ENCODE measurements around the gene PTGFR. TPM values are rescaled to one million over a fixed set of nuclear protein-coding genes. Genes with fewer than 3 reads are reported as not detected.

Gene PTGFR
- total and polyA plus RNA-seq, 2 of the 13 experiments (the other 11 are each of a cell fraction or from before 2014, with no cell fraction given): not detected

DNA sequence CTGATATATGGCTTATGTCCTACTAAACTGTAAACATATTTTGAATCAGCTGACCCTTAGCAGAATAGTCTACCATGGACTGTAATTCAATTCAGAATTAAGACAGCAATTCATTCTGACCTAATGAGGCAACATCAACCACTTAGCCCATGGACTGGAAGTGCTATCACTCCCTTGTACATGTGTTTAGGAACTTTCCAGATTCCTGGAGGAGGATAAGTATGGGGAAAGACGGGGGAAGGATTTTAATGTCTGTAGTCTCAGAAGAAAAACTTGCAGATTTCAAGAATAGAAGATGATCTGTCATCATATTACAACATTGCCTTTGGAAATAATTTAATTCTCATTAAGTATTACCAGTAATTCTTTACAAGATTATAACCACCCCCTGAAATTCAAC, 56.3 kb downstream of the PTGFR start:
- Histone ChIP-seq H3K9ac (ENCODE audit: insufficient read depth, low read depth, low read length) (no peak overlapping the region), H3K27ac (ENCODE audit: extremely low read length, insufficient read depth, low read length) (no peak overlapping the region), H3K79me2 (ENCODE audit: insufficient read depth, low read length) (no peaks in the 10 kb centered on the region), H3K4me2 (ENCODE audit: low read depth, low read length) (no peak overlapping the region), H3K27me3 (ENCODE audit: control insufficient read depth in 1 of 2, insufficient read depth in 2 of 2, low read length in 2 of 2) (no peaks in the 10 kb centered on the region), H2AFZ (ENCODE audit: low read length) (no peak overlapping the region), H3K36me3 (replicated peaks in 1 of 2; ENCODE audit: control insufficient read depth in 1 of 2, insufficient read depth in 2 of 2, low read length in 2 of 2) (no peaks in the 10 kb centered on the region), H3K4me3 (replicated peaks in 1 of 3; ENCODE audit: insufficient read depth in 1 of 3, low read depth in 2 of 3, low read length in 3 of 3) (no peak overlapping the region), H3K4me1 (ENCODE audit: insufficient read depth, low read length) (no peaks in the 10 kb centered on the region), H3K9me3 (ENCODE audit: low read length) (peaks cover 13% of the 10 kb centered on the region), H4K20me1 (ENCODE audit: insufficient read depth, low read length) (no peaks in the 10 kb centered on the region)
- DNase-seq (ENCODE audit: low spot score): no peak
- TF ChIP-seq RBFOX2 (IDR thresholded peaks at IDR 0.05; ENCODE audit: low read depth, low read length) (no peak), ZNF558 (CRISPR knock-in tag; IDR thresholded peaks at IDR 0.05; ENCODE audit: borderline replicate concordance) (no peak), ZNF30 (CRISPR knock-in tag; IDR thresholded peaks at IDR 0.05) (no peak), ZNF143 (CRISPR knock-in tag; IDR thresholded peaks at IDR 0.05) (no peak), ZSCAN21 (CRISPR knock-in tag; IDR thresholded peaks at IDR 0.05; ENCODE audit: borderline replicate concordance) (no peak), CC2D1A (CRISPR knock-in tag; IDR thresholded peaks at IDR 0.05) (no peak), SIX1 (CRISPR knock-in tag; IDR thresholded peaks at IDR 0.05; ENCODE audit: borderline replicate concordance) (no peak), ELF3 (CRISPR knock-in tag; IDR thresholded peaks at IDR 0.05) (no peak)
- TF ChIP-seq, protein P1, sequence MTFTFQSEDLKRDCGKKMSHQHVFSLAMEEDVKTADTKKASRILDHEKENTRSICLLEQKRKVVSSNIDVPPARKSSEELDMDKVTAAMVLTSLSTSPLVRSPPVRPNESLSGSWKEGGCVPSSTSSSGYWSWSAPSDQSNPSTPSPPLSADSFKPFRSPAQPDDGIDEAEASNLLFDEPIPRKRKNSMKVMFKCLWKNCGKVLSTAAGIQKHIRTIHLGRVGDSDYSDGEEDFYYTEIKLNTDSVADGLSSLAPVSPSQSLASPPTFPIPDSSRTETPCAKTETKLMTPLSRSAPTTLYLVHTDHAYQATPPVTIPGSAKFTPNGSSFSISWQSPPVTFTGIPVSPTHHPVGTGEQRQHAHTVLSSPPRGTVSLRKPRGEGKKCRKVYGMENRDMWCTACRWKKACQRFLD (CRISPR knock-in tag; IDR thresholded peaks at IDR 0.05; ENCODE audit: borderline replicate concordance): no peak
- TF ChIP-seq, protein P2, sequence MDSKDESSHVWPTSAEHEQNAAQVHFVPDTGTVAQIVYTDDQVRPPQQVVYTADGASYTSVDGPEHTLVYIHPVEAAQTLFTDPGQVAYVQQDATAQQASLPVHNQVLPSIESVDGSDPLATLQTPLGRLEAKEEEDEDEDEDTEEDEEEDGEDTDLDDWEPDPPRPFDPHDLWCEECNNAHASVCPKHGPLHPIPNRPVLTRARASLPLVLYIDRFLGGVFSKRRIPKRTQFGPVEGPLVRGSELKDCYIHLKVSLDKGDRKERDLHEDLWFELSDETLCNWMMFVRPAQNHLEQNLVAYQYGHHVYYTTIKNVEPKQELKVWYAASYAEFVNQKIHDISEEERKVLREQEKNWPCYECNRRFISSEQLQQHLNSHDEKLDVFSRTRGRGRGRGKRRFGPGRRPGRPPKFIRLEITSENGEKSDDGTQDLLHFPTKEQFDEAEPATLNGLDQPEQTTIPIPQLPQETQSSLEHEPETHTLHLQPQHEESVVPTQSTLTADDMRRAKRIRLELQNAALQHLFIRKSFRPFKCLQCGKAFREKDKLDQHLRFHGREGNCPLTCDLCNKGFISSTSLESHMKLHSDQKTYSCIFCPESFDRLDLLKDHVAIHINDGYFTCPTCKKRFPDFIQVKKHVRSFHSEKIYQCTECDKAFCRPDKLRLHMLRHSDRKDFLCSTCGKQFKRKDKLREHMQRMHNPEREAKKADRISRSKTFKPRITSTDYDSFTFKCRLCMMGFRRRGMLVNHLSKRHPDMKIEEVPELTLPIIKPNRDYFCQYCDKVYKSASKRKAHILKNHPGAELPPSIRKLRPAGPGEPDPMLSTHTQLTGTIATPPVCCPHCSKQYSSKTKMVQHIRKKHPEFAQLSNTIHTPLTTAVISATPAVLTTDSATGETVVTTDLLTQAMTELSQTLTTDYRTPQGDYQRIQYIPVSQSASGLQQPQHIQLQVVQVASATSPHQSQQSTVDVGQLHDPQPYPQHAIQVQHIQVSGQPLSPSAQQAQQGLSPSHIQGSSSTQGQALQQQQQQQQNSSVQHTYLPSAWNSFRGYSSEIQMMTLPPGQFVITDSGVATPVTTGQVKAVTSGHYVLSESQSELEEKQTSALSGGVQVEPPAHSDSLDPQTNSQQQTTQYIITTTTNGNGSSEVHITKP (CRISPR knock-in tag; IDR thresholded peaks at IDR 0.05; ENCODE audit: low read depth): no peak
- no peak for ATAC-seq
- FAIRE-seq: no peak
- intact Hi-C loops (cut with micrococcal nuclease; ENCODE audit: unreplicated experiment): no loop called here
- ChIA-PET POLR2A (no interaction called here), CTCF (ENCODE audit: low intra/inter-chr PET ratio, low total read pairs) (no interaction called here)
- in situ Hi-C loops (cut with HindIII; ENCODE audit: extremely low pct_ligation_motif_present, low pct_unique_long_range_greater_than_20kb): no loop called here
- WGBS (ENCODE audit: low lambda C conversion rate): 0% methylated on average over 1 of the region's 1 CpG
- no TSS peak for BruUV-seq (replicated peaks)

Data from HepG2 (cell line).